Aorta (tissue), 5 donors: ENCODE data around the gene PLXNA4. TPM values are rescaled to one million over a fixed set of nuclear protein-coding genes. Genes with fewer than 3 reads are reported as not detected.

Experiments used
- ATAC-seq: fragments of 200-7000 bp; cut with Tn5 transposase; one replicate; pipeline ENCODE4 v1.9.1; 2022; ENCODE audit warnings: moderate library complexity; ENCODE audit not compliant: low FRiP score
- DNase-seq, 2 donors: peaks; one replicate each; pipeline ENCODE4 v3.0.0-alpha.2; 2020
- H3K27ac ChIP-seq, 2 donors: one replicate each; pipeline ENCODE4 v1.5.1; 2013; ENCODE audit warnings: low read length in 2 of 2, mild to moderate bottlenecking in 2 of 2, moderate library complexity in 2 of 2, control low read depth in 1 of 2, inconsistent platforms in 1 of 2, low read depth in 1 of 2
- H3K27me3 ChIP-seq, 2 donors: one replicate each; pipeline ENCODE4 v1.6.1; 2013; ENCODE audit warnings: control low read depth in 1 of 2, low read length in 1 of 2, mild to moderate bottlenecking in 1 of 2, moderate library complexity in 1 of 2; ENCODE audit not compliant: insufficient read depth in 2 of 2, control insufficient read depth in 1 of 2
- H3K36me3 ChIP-seq, 2 donors: one replicate each; pipeline ENCODE4 v1.6.1; 2013; ENCODE audit warnings: control low read depth in 1 of 2, low read length in 1 of 2, mild to moderate bottlenecking in 1 of 2; ENCODE audit not compliant: insufficient read depth in 2 of 2, control insufficient read depth in 1 of 2
- H3K4me1 ChIP-seq, 2 donors: one replicate each; pipeline ENCODE4 v1.6.1; 2013; ENCODE audit warnings: low read length in 2 of 2, control low read depth in 1 of 2, mild to moderate bottlenecking in 1 of 2, moderate library complexity in 1 of 2; ENCODE audit not compliant: insufficient read depth in 2 of 2, control insufficient read depth in 1 of 2
- H3K4me3 ChIP-seq, 2 donors: one replicate each; pipeline ENCODE4 v1.5.1; 2013; ENCODE audit warnings: low read length in 2 of 2, control low read depth in 1 of 2, mild to moderate bottlenecking in 1 of 2
- H3K9me3 ChIP-seq: one replicate; pipeline ENCODE4 v1.6.1; 2013; ENCODE audit warnings: mild to moderate bottlenecking, low read length; ENCODE audit not compliant: control insufficient read depth
- WGBS, 2 donors: extraction: QIAGEN DNeasy Blood & Tissue Kit; methylation state at CpG; one replicate each; pipeline ENCODE4 v1.1.7; 2013; 5-methylcytosine and 5-hydroxymethylcytosine counted together
- intact Hi-C, 2 donors: fragments of 100-400 bp; cut with DNase I; formaldehyde crosslinking; loops; one replicate each; pipeline versions ENCODE4 v1.14.2 to v1.15.0; 2022
- polyA plus RNA-seq, 2 donors: library from polyadenylated mRNA; stranded (reverse); fragments of 200-250 nt; gene quantifications; one replicate each; pipeline ENCODE4 v1.2.3, GENCODE V29; 2013
- total RNA-seq, 2 donors: library from RNA; stranded (reverse); fragmentation: NEBNext Ultra II Directional; extraction: Animal tissue kit (Norgen Biotek cat#: 25700); gene quantifications; one replicate each; pipeline ENCODE4 v1.2.1, GENCODE V29; 2021
- donor health status: healthy with polysubstance abuse.
- donor health status: Bipolar disorder and iron deficiency.
- donor health status: DM: no; HTN: no; CAD: no.
- donor health status: DM: no; HTN: no; CAD: no.
- donor health status: DM: yes; HTN: yes; CAD: no.

Gene PLXNA4
- total and polyA plus RNA-seq, 4 donors, result 0.59 to 30.1 (median 12.0) TPM

DNA sequence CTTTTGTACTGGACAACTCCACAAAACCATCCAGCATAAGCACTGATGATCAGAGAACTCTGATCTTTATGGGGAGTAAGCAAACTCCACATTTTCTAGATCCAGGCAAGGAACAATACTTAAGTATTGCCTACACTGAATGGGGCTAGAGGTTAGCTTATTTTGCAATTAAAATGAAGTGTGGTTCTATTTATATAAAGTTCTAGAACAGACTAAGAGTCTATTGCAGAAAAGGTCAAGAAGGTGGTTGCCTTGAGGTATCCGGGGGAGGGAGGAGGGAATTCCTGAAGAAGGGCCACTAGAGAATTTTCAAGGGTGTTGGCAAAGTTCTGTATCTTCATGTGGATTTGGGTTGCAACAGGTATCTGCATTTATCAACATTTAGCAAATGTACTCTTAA is 477.9 kb downstream of the PLXNA4 start:
- 79 to 90% methylated on average over 1 of the region's 1 CpG for WGBS, 2 donors
- H3K4me1 ChIP-seq, result no peaks in the 10 kb centered on the region
- H3K36me3 ChIP-seq, result no peaks in the 10 kb centered on the region
- no peak overlapping the region for H3K27ac ChIP-seq
- intact Hi-C loops, result no loop called here
- DNase-seq (no peak), ATAC-seq (no peak)
- no peaks in the 10 kb centered on the region for H3K9me3 ChIP-seq
- H3K27me3 ChIP-seq, result no peaks in the 10 kb centered on the region
- H3K4me3 ChIP-seq, result no peak overlapping the region

DNA sequence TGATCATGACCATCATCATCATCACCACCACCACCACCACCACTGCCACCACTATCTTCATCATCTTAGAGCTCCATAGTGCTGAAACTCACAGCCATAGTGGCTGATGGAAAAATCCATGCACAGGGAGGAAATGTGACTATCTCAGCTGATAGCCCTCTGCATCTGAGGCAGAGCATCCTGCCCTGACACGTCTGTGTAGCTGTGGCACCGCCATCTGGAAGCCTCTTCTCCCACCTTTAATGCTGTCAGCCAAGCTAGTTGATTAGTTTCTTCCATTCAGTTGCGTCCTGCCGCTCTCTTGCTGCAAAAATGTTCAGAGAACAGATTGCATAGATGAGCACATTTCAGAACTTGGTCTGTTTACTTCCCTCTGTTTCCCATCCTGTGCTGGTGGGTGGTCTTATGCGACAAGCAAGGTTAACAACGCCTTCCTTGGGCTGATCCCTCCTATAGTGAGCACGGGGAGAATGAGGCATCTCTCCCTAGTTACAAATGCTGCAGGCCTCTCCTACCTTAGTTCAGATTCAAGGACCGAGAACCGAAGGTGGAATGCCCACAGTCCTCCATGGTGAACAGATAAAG is 478.6 kb downstream of the PLXNA4 start:
- intact Hi-C loops, result no loop called here
- no peak for DNase-seq
- Histone ChIP-seq H3K27me3 (no peaks in the 10 kb centered on the region), H3K36me3 (no peaks in the 10 kb centered on the region), H3K27ac (no peak overlapping the region), H3K4me1 (no peaks in the 10 kb centered on the region), H3K4me3 (no peak overlapping the region), H3K9me3 (no peaks in the 10 kb centered on the region)
- no peak for ATAC-seq
- WGBS, 2 donors, result 71 to 83% methylated on average over 9 of the region's 9 CpGs

DNA sequence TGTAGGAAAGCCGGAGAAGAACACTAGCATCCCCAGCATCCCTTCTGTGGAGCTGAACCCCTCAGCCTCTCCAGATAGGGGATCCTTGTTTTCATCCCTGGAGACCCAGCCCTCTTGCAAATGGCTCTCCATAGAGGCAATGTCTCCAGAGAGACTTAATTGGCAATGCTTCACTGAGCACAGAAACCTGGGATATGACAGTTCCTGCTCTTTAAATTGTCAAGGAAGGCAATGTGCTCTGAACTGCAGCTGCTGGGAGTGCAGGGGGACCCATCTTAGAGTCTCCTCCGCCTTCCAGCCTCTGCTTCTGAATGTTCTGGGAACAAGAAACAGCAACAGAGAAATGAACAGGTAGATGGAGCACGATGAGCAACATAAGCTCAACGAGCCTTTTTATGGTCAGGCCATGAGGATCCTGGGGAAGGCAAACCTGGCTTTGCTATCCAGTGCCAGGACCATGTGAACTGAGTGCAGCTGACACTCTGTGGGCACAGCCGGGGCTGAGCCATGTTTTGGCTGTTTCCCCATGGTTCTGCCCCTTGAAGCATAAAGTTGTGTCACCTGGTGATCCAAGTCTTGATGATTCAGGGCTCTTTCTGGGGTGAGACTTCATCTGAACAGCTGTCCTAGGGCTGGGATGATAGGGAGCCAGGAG is 481.0 kb downstream of the PLXNA4 start:
- Histone ChIP-seq H3K27ac (no peak overlapping the region), H3K36me3 (no peaks in the 10 kb centered on the region), H3K9me3 (no peaks in the 10 kb centered on the region), H3K4me3 (no peak overlapping the region), H3K27me3 (no peaks in the 10 kb centered on the region), H3K4me1 (no peaks in the 10 kb centered on the region)
- intact Hi-C loops, result no loop called here
- 71 to 85% methylated on average over 5 of the region's 5 CpGs for WGBS, 2 donors
- DNase-seq (no peak), ATAC-seq (no peak)

GRCh38 chr7:132092106-132092505 is 484.2 kb downstream of the PLXNA4 start:
- no peak for ATAC-seq
- H3K27ac ChIP-seq, result no peak overlapping the region

DNA sequence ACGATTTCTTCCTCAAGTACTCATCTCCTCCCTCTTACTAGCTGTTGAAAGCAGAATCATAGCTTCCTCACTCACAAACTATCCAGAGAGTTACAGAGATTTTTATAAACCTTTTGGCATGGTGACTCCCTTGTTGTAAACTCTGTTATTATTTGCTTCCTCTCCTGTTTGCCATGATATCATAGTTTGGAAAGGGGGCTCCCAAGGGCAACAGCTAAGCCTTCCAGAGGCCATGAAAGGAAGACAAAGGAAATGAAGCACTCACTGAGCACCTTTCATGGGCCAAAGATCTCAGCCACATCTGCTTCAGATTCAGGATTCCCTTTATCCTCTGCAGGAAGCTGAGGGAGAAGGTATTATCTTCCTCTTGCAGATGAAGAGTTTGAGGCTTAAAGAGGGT is 484.6 kb downstream of the PLXNA4 start:
- intact Hi-C loops, result no loop called here
- no peaks in the 10 kb centered on the region for H3K36me3 ChIP-seq
- 89 to 93% methylated on average over 1 of the region's 1 CpG for WGBS, 2 donors
- no peak for DNase-seq
- ATAC-seq, result no peak
- H3K9me3 ChIP-seq, result no peaks in the 10 kb centered on the region
- H3K4me1 ChIP-seq, result no peaks in the 10 kb centered on the region
- no peak overlapping the region for H3K27ac ChIP-seq
- H3K4me3 ChIP-seq, result no peak overlapping the region
- no peaks in the 10 kb centered on the region for H3K27me3 ChIP-seq

More at GRCh38 chr7:132092106-132092505, 484.2 kb downstream of the PLXNA4 start:
- no peaks in the 10 kb centered on the region for H3K4me1 ChIP-seq
- 71 to 86% methylated on average over 3 to 4 of the region's 4 CpGs for whole genome bisulfite sequencing, 2 donors
- no peaks in the 10 kb centered on the region for H3K36me3 ChIP-seq
- H3K27me3 ChIP-seq, result no peaks in the 10 kb centered on the region
- DNase-seq, result no peak
- intact Hi-C loops, result no loop called here
- H3K9me3 ChIP-seq, result no peaks in the 10 kb centered on the region
- H3K4me3 ChIP-seq, result no peak overlapping the region

- no peak for ATAC-seq
- no peaks in the 10 kb centered on the region for H3K27me3 ChIP-seq
- no peaks in the 10 kb centered on the region for H3K4me1 ChIP-seq
- no peak overlapping the region for H3K4me3 ChIP-seq
- no peak for DNase-seq
- intact Hi-C loops, result no loop called here
- 85 to 86% methylated on average over 4 of the region's 4 CpGs for WGBS, 2 donors
- no peak overlapping the region for H3K27ac ChIP-seq
- H3K9me3 ChIP-seq, result no peaks in the 10 kb centered on the region
- H3K36me3 ChIP-seq, result no peaks in the 10 kb centered on the region
Observed at GRCh38 chr7:132090444-132090843, 485.8 kb downstream of the PLXNA4 start.

DNA sequence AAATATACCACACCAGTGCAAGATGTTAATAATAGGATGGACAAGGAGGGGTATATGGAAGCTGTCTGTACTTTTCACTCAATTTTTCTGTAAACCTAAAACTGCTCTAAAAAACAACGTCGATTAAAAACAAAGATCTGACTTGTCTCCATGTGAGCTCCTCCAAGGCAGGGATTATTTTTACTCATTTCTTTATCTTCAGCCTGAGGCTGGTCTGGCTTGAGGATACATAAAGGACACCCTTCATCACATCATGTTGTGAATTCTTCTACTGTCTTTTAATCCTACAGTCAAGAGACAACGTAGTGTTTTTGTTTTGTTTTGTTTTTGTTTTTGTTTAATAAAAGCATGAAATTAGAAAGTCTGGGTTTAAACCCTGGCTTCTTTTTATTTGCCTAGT is 486.9 kb downstream of the PLXNA4 start:
- no peaks in the 10 kb centered on the region for H3K27me3 ChIP-seq
- no peaks in the 10 kb centered on the region for H3K4me1 ChIP-seq
- DNase-seq (no peak), ATAC-seq (no peak)
- no peak overlapping the region for H3K27ac ChIP-seq
- no peak overlapping the region for H3K4me3 ChIP-seq
- no peaks in the 10 kb centered on the region for H3K36me3 ChIP-seq
- intact Hi-C loops, result no loop called here
- H3K9me3 ChIP-seq, result no peaks in the 10 kb centered on the region
- 77 to 83% methylated on average over 3 of the region's 3 CpGs for WGBS, 2 donors

- Histone ChIP-seq H3K36me3 (no peaks in the 10 kb centered on the region), H3K27me3 (no peaks in the 10 kb centered on the region), H3K4me1 (no peaks in the 10 kb centered on the region), H3K4me3 (no peak overlapping the region), H3K9me3 (no peaks in the 10 kb centered on the region), H3K27ac (no peak overlapping the region)
- WGBS, 2 donors, result 93 to 100% methylated on average over 2 of the region's 2 CpGs
- DNase-seq (no peak), ATAC-seq (no peak)
- intact Hi-C loops, result no loop called here
Observed at GRCh38 chr7:132087421-132087820, 488.8 kb downstream of the PLXNA4 start.

DNA sequence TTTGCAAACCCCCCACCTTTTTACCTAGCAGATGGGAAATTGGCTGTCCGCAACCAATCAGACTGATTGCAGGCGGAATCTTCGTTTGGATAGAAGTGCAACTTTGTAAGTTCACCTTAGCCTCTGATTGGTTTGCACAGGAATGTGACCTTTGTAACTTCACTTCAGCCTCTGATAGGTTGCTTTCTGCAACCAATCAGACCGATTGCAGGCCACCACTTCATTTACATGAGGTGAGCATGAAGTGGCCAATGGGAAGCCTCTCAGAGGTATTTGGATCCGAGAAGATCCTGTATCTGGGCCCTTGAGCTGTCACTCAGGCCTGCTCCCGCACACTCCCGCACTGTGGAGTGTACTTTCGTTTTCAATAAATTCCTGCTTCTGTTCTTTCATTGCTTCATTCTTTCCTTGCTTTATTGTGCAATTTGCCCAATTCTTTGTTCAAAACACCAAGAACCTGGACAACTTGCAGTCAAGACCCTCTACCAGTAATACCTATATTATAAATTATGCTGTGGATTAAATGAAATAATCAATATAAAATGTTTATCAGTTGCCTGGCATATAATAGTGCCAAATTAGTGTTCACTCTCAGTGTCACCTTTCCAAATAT is 491.4 kb downstream of the PLXNA4 start:
- no peak overlapping the region for H3K27ac ChIP-seq
- 80 to 92% methylated on average over 8 of the region's 8 CpGs for WGBS, 2 donors
- no peak for DNase-seq
- peaks cover 0 to 5% of the 10 kb centered on the region in 2 donors for H3K4me1 ChIP-seq
- no peak for ATAC-seq
- no peak overlapping the region for H3K4me3 ChIP-seq
- no peaks in the 10 kb centered on the region for H3K9me3 ChIP-seq
- no peaks in the 10 kb centered on the region for H3K36me3 ChIP-seq
- intact Hi-C loops, result no loop called here
- H3K27me3 ChIP-seq, result no peaks in the 10 kb centered on the region
